ENCODE results near the gene HNF1A. TPM values are rescaled to one million over a fixed set of nuclear protein-coding genes. Genes with fewer than 3 reads are reported as not detected.

The HNF1A gene
- total RNA-seq, 2 experiments from 2014 or later: not detected

- CTCF ChIA-PET: interaction anchor here (1.7 kb wide), 1 partner anchor 8 kb away, joined by 8 read pairs; no protein-coding TSS in a partner anchor
- Mint-ChIP-seq H3K36me3 (ENCODE audit: low read depth) (no peaks in the 10 kb centered on the region), H3K27me3 (ENCODE audit: low read depth) (no peaks in the 10 kb centered on the region), H3K27ac (no peak overlapping the region), H3K4me1 (ENCODE audit: low read depth) (no peaks in the 10 kb centered on the region), H3K9me3 (no peaks in the 10 kb centered on the region), H3K4me3 (no peak overlapping the region)
- intact Hi-C loops (cut with micrococcal nuclease): no loop called here
- no peak for DNase-seq
Measured at GRCh38 chr12:120979862-120980696, 1.7 kb downstream of the HNF1A start.

DNA sequence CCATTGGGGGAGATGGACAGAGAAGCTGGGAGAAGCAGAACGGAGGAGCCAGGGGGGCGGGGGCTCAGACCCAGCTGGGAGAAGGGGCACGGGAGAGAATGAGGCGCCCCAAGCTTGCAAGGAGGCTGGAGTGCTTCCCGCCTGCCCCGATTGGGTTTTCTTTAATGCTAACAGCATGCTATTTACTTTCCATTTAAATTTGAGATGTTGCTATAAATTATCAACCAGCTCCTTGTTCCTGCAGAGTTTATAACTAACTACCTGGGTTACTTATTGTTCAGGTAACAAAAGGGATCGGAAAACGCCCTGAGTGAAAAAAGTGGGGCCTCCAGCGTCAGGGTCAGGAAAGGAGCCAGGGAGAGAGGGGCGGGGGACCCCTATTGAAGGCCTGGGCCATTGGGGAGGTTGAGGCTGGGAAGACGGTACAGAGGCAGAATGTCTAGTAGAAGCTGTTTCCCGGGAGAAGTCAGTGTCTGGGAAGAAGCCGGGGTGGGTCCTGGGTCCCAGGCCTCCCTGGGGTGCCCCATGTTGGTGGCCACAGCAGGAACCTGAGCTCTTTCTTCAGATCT is 2.5 kb downstream of the HNF1A start:
- Mint-ChIP-seq H3K27ac (no peak overlapping the region), H3K4me3 (no peak overlapping the region), H3K36me3 (ENCODE audit: low read depth) (no peaks in the 10 kb centered on the region), H3K27me3 (ENCODE audit: low read depth) (no peaks in the 10 kb centered on the region), H3K9me3 (no peaks in the 10 kb centered on the region), H3K4me1 (ENCODE audit: low read depth) (no peaks in the 10 kb centered on the region)
- no peak for DNase-seq
- intact Hi-C loops (cut with micrococcal nuclease): no loop called here
- CTCF ChIA-PET: interaction anchor here (1.7 kb wide), 1 partner anchor 9 kb away, joined by 8 read pairs; no protein-coding TSS in a partner anchor

GRCh38 chr12:120981407-120981941 is 3.1 kb downstream of the HNF1A start:
- H3K4me3 Mint-ChIP-seq: no peak overlapping the region
- H3K9me3 Mint-ChIP-seq: no peaks in the 10 kb centered on the region
- H3K36me3 Mint-ChIP-seq (ENCODE audit: low read depth): no peaks in the 10 kb centered on the region
- H3K4me1 Mint-ChIP-seq (ENCODE audit: low read depth): no peaks in the 10 kb centered on the region
- CTCF ChIA-PET: interaction anchor here (1.1 to 1.7 kb wide), 2 partner anchors 9 to 31 kb away, joined by 6 to 8 read pairs; no protein-coding TSS in a partner anchor
- DNase-seq: no peak
- H3K27me3 Mint-ChIP-seq (ENCODE audit: low read depth): no peaks in the 10 kb centered on the region
- no peak overlapping the region for H3K27ac Mint-ChIP-seq
- intact Hi-C loops (cut with micrococcal nuclease): no loop called here

GRCh38 chr12:120982659-120983058 is 4.3 kb downstream of the HNF1A start:
- H3K27ac Mint-ChIP-seq: no peak overlapping the region
- no peaks in the 10 kb centered on the region for H3K27me3 Mint-ChIP-seq (ENCODE audit: low read depth)
- H3K4me1 Mint-ChIP-seq (ENCODE audit: low read depth): no peaks in the 10 kb centered on the region
- CTCF ChIA-PET: no interaction called here
- no peak overlapping the region for H3K4me3 Mint-ChIP-seq
- no peak for DNase-seq
- H3K36me3 Mint-ChIP-seq (ENCODE audit: low read depth): no peaks in the 10 kb centered on the region
- no peaks in the 10 kb centered on the region for H3K9me3 Mint-ChIP-seq
- intact Hi-C loops (cut with micrococcal nuclease): no loop called here

GRCh38 chr12:120983759-120984158 is 5.4 kb downstream of the HNF1A start:
- intact Hi-C loops (cut with micrococcal nuclease): no loop called here
- Mint-ChIP-seq H3K9me3 (no peaks in the 10 kb centered on the region), H3K36me3 (ENCODE audit: low read depth) (no peaks in the 10 kb centered on the region), H3K27me3 (ENCODE audit: low read depth) (no peaks in the 10 kb centered on the region), H3K27ac (no peak overlapping the region), H3K4me1 (ENCODE audit: low read depth) (no peaks in the 10 kb centered on the region), H3K4me3 (no peak overlapping the region)
- no peak for DNase-seq
- CTCF ChIA-PET: interaction anchor here (0.7 to 1.9 kb wide), 3 partner anchors 12 to 234 kb away, joined by 3 to 6 read pairs (median 3); no protein-coding TSS in a partner anchor

DNA sequence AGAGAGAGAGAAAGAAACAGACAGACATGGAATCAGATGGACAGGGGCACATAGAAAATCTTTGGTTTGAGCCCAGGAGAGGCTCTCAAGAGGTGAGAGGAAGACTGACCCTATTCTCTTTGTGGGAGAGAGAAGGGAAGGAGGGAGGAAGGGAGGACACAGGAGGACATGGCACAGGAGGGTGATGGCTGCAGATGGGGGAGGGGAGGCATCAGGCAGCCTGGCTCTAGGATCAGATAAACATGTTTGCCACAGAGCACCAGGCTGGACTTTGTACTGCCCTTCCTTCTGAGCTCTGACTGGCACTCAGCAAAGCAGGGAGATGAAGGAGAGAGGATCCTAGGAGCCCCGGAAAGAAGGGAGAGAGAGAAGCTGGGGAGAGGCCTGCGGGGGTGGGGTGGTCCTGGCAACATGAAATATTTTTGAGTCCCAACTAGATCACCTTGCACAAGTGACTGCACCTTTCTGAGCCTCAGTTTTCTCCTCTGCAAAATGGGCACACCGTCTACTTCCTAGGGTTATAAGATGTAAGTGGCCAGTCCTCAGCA is 6.1 kb downstream of the HNF1A start:
- Mint-ChIP-seq H3K4me3 (no peak overlapping the region), H3K27ac (no peak overlapping the region), H3K27me3 (ENCODE audit: low read depth) (no peaks in the 10 kb centered on the region), H3K36me3 (ENCODE audit: low read depth) (no peaks in the 10 kb centered on the region), H3K9me3 (no peaks in the 10 kb centered on the region), H3K4me1 (ENCODE audit: low read depth) (no peaks in the 10 kb centered on the region)
- no peak for DNase-seq
- intact Hi-C loops (cut with micrococcal nuclease): no loop called here
- CTCF ChIA-PET: interaction anchor here (0.6 to 1.9 kb wide), 4 partner anchors 13 to 348 kb away, joined by 3 to 6 read pairs (median 4); no protein-coding TSS in a partner anchor

DNA sequence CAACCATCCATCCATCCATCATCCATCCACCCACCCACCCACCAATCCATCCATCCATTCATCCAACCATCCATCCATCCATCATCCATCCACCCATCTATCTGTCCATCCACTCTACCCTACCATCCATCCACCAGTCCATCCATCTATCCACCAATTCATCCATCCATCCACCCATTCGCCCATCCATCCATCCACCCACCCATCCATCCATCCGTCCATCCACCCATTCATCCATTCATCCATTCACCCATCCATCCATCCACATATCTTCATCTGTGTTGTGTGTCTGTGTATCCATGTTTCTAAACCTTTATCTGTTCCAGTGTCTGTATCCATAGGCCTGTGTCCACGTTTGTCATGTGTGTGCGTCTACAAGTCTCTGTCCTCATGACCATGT is 9.9 kb downstream of the HNF1A start:
- Mint-ChIP-seq H3K9me3 (no peaks in the 10 kb centered on the region), H3K27ac (no peak overlapping the region), H3K4me3 (no peak overlapping the region), H3K36me3 (ENCODE audit: low read depth) (no peaks in the 10 kb centered on the region), H3K27me3 (ENCODE audit: low read depth) (no peaks in the 10 kb centered on the region), H3K4me1 (ENCODE audit: low read depth) (no peaks in the 10 kb centered on the region)
- intact Hi-C loops (cut with micrococcal nuclease): no loop called here
- DNase-seq: no peak
- CTCF ChIA-PET: no interaction called here

- H3K9me3 Mint-ChIP-seq: no peaks in the 10 kb centered on the region
- H3K36me3 Mint-ChIP-seq (ENCODE audit: low read depth): no peaks in the 10 kb centered on the region
- CTCF ChIA-PET: interaction anchor here (0.7 kb wide), 1 partner anchor 17 kb away, joined by 3 read pairs; no protein-coding TSS in a partner anchor
- intact Hi-C loops (cut with micrococcal nuclease): no loop called here
- no peaks in the 10 kb centered on the region for H3K27me3 Mint-ChIP-seq (ENCODE audit: low read depth)
- no peak overlapping the region for H3K4me3 Mint-ChIP-seq
- H3K27ac Mint-ChIP-seq: no peak overlapping the region
- DNase-seq: no peak
- H3K4me1 Mint-ChIP-seq (ENCODE audit: low read depth): no peaks in the 10 kb centered on the region
Measured at GRCh38 chr12:120988658-120989057, 10.3 kb downstream of the HNF1A start.

DNA sequence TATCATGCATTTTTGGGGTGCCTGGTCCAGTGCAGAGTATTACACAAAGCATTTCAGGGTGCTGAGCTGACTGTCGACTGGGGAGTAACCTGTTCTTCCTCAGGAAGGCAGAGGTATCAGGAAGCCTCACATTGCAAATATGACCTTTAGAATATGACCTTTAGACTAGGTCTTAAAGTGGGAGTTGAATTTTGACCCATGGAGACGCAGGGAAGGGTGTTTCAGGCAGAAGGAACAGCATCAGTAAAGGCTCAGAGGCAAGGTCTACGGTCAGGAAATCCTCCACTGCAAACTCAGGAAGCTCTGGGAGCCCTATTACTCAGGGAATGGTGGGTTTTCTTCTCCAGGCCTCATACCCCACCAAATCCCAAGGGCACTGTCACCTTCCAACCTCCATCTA is 11.3 kb downstream of the HNF1A start:
- Mint-ChIP-seq H3K36me3 (ENCODE audit: low read depth) (no peaks in the 10 kb centered on the region), H3K27me3 (ENCODE audit: low read depth) (no peaks in the 10 kb centered on the region), H3K4me1 (ENCODE audit: low read depth) (no peaks in the 10 kb centered on the region), H3K9me3 (no peaks in the 10 kb centered on the region), H3K4me3 (no peak overlapping the region), H3K27ac (no peak overlapping the region)
- CTCF ChIA-PET: no interaction called here
- intact Hi-C loops (cut with micrococcal nuclease): no loop called here
- DNase-seq: no peak

- CTCF ChIA-PET: no interaction called here
- Mint-ChIP-seq H3K27ac (no peak overlapping the region), H3K4me1 (ENCODE audit: low read depth) (no peaks in the 10 kb centered on the region), H3K27me3 (ENCODE audit: low read depth) (peaks cover 5% of the 10 kb centered on the region), H3K4me3 (no peak overlapping the region), H3K9me3 (no peaks in the 10 kb centered on the region), H3K36me3 (ENCODE audit: low read depth) (no peaks in the 10 kb centered on the region)
- DNase-seq: no peak
- intact Hi-C loops (cut with micrococcal nuclease): no loop called here
Measured at GRCh38 chr12:120990487-120991055, 12.2 kb downstream of the HNF1A start.

GRCh38 chr12:120991965-120992364 is 13.6 kb downstream of the HNF1A start:
- DNase-seq: no peak
- intact Hi-C loops (cut with micrococcal nuclease): no loop called here
- H3K27me3 Mint-ChIP-seq (ENCODE audit: low read depth): peaks cover 5% of the 10 kb centered on the region
- CTCF ChIA-PET: interaction anchor here (0.6 to 1.4 kb wide), 3 partner anchors 20 to 108 kb away, joined by 3 to 4 read pairs (median 4); no protein-coding TSS in a partner anchor
- H3K9me3 Mint-ChIP-seq: no peaks in the 10 kb centered on the region
- H3K27ac Mint-ChIP-seq: no peak overlapping the region
- H3K36me3 Mint-ChIP-seq (ENCODE audit: low read depth): no peaks in the 10 kb centered on the region
- H3K4me3 Mint-ChIP-seq: no peak overlapping the region
- no peaks in the 10 kb centered on the region for H3K4me1 Mint-ChIP-seq (ENCODE audit: low read depth)

DNA sequence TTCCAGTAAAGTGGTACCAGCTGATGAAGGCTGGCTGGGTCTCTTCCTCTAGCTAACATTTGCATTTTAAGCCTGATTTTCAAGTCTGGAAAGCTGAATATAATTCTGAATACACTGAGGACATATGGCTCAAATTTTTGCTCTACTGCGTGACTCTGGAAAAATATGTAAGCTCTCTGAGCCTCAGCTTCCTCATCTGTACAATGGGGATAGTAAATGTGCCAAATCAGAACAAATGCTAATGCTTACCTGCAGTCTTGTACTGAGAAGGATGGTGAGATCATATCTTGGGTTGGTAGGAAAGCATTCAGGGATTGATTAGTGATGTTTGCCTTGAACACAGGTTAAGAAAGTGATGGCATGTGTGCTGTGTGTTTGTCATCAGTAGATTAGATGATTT is 14.6 kb downstream of the HNF1A start:
- H3K4me1 Mint-ChIP-seq (ENCODE audit: low read depth): no peaks in the 10 kb centered on the region
- CTCF ChIA-PET: interaction anchor here (0.6 to 1.1 kb wide), 3 partner anchors 12 to 235 kb away, joined by 3 to 8 read pairs (median 4); no protein-coding TSS in a partner anchor

More for the DNA sequence above, 14.6 kb downstream of the HNF1A start:
- no peaks in the 10 kb centered on the region for H3K9me3 Mint-ChIP-seq
- DNase-seq: no peak
- H3K27ac Mint-ChIP-seq: no peak overlapping the region
- intact Hi-C loops (cut with micrococcal nuclease): no loop called here
- peaks cover 5% of the 10 kb centered on the region for H3K27me3 Mint-ChIP-seq (ENCODE audit: low read depth)
- no peak overlapping the region for H3K4me3 Mint-ChIP-seq
- no peaks in the 10 kb centered on the region for H3K36me3 Mint-ChIP-seq (ENCODE audit: low read depth)

Measured in activated naive CD4-positive, alpha-beta T cell treated with anti-CD3 and anti-CD28 coated beads for 36 hours (primary cell).